Measurements from ENCODE around the gene TMEM151A. TPM values are rescaled to one million over a fixed set of nuclear protein-coding genes. Genes with fewer than 3 reads are reported as not detected.

The TMEM151A gene
- polyA plus RNA-seq, 1 experiment: 0.15 TPM

DNA sequence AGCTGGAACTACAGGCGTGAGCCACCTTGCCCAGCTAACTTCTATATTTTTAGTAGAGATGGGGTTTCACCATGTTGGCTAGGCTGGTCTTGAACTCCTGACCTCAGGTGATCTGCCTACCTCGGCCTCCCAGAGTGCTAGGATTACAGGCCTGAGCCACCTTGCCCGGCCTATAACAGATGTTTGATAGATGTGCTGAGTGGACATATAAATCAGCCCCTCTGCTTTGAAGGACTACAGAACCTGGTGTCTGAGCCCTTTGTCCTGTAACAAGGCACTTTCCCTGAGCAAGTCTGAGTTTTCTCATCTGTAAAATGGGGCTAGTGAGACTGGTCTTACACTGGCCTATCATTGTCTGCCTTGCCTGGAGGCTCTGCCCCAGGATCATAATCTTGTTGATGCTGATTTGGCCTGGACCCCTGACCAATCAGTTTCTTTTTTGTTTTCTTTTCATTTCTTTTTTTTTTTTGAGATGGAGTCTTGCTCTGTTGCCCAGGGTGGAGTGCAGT lies 37.5 kb downstream of the TMEM151A start:
- Histone ChIP-seq H3K36me3 (ENCODE audit: control insufficient read depth, insufficient read depth, low read length) (peaks cover 22% of the 10 kb centered on the region), H3K4me3 (ENCODE audit: low read depth, low read length) (no peak overlapping the region), H3K27me3 (ENCODE audit: control insufficient read depth, insufficient read depth, low read length) (no peaks in the 10 kb centered on the region)
- no peak for DNase-seq (ENCODE audit: low read depth)
- CTCF ChIA-PET: interaction anchor here (1.4 to 8.7 kb wide), 3 partner anchors 11 to 57 kb away, joined by 7 to 201 read pairs (median 28); partner anchors contain the start of gene CD248
- POLR2A ChIA-PET: interaction anchor here (0.5 kb wide), 2 partner anchors 14 to 17 kb away, joined by 3 to 4 read pairs; no protein-coding TSS in a partner anchor
- no peak for TF ChIP-seq CTCF (IDR thresholded peaks at IDR 0.05; ENCODE audit: insufficient read depth, low read depth, low read length)

DNA sequence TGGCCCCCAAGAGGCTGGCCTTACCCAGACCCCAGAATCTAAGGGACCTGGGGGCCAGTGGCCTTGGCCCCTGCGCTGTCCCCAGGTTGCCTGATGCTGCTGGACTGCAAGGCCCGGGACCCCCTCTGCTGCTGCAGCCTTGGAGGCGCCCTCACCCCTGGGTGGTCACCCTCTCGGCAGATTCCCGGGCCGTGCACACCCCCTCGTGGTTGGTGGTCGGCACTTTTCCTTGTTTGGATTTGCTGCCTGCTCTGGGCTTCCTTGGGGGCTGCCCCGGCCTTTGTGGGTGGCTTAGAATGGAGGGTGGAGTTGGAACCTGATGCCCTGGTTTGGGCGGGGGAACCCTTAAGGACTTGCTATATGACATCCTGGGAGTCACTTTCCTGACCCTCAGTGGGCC lies 39.2 kb downstream of the TMEM151A start:
- no peak for TF ChIP-seq CTCF (IDR thresholded peaks at IDR 0.05; ENCODE audit: insufficient read depth, low read depth, low read length)
- H3K4me3 ChIP-seq (ENCODE audit: low read depth, low read length): no peak overlapping the region
- H3K36me3 ChIP-seq (ENCODE audit: control insufficient read depth, insufficient read depth, low read length): peaks cover 24% of the 10 kb centered on the region
- ChIA-PET CTCF (interaction anchor here (1.4 to 8.7 kb wide), 3 partner anchors 13 to 55 kb away, joined by 7 to 201 read pairs (median 28); partner anchors contain the start of gene CD248), POLR2A (no interaction called here)
- no peaks in the 10 kb centered on the region for H3K27me3 ChIP-seq (ENCODE audit: control insufficient read depth, insufficient read depth, low read length)
- no peak for DNase-seq (ENCODE audit: low read depth)

GRCh38 chr11:66331542-66332370 lies 40.1 kb downstream of the TMEM151A start:
- CTCF ChIA-PET: interaction anchor here (0.9 to 8.7 kb wide), 3 partner anchors 14 to 54 kb away, joined by 3 to 201 read pairs (median 28); partner anchors contain the start of gene CD248
- POLR2A ChIA-PET: no interaction called here

DNA sequence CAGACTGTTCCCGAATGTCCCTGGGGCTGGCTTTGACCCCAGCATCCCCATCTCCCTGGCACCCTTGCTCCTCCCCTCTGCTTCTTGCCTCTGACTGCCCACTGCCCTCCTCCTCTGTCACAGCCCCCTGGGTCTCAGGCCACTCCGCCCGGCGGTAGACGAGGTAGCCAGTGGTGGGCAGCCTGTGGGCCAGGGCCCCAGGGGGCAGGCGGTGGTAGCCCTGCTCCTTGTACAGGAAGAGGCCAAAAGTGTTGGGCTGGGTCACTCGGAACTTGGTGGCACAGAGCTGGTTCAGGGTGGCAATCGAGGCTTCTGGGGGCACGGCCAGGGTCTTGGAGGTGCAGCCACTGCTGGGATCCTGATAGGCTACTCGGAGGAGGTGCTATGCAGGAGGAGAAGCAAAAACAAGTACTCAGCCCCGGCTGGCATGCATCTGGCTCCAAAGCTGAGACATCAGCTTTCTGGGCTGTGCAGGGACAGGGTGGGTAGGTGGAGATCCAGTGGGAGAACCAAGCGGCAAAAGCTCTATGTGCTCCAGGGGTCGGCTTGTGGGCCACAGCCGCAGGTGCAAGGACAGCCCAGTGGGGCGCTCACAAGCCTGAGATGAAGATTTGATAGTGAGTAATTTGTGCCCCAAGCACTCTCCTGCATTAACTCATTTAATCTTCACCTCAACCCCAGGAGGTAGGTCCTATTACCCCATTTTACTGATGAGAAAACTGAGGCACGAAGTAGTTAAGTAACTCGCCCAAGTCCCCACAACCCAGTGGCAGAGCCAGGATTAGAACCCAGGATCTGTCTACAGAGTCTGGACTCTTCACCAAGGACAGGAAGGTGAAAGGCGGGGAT lies 40.9 kb downstream of the TMEM151A start:
- ChIA-PET CTCF (interaction anchor here (0.9 to 8.7 kb wide), 4 partner anchors 15 to 54 kb away, joined by 3 to 201 read pairs (median 22); partner anchors contain the start of gene CD248), POLR2A (no interaction called here)
- no peak for DNase-seq (ENCODE audit: low read depth)
- Histone ChIP-seq H3K4me3 (ENCODE audit: low read depth, low read length) (no peak overlapping the region), H3K27me3 (ENCODE audit: control insufficient read depth, insufficient read depth, low read length) (no peaks in the 10 kb centered on the region), H3K36me3 (ENCODE audit: control insufficient read depth, insufficient read depth, low read length) (peaks cover 24% of the 10 kb centered on the region)
- no peak for TF ChIP-seq CTCF (IDR thresholded peaks at IDR 0.05; ENCODE audit: insufficient read depth, low read depth, low read length)

More at GRCh38 chr11:66331542-66332370, 40.1 kb downstream of the TMEM151A start:
- no peak overlapping the region for H3K4me3 ChIP-seq (ENCODE audit: low read depth, low read length)
- no peak for TF ChIP-seq CTCF (IDR thresholded peaks at IDR 0.05; ENCODE audit: insufficient read depth, low read depth, low read length)
- no peaks in the 10 kb centered on the region for H3K27me3 ChIP-seq (ENCODE audit: control insufficient read depth, insufficient read depth, low read length)
- H3K36me3 ChIP-seq (ENCODE audit: control insufficient read depth, insufficient read depth, low read length): peaks cover 24% of the 10 kb centered on the region
- DNase-seq (ENCODE audit: low read depth): no peak

Data from BJ (cell line).